IPS-15b (cell line): Measurements from ENCODE around the gene PANK2.
"Not testable (repeated sequence)": the region's sequence is repeated elsewhere in the genome, so short reads cannot be mapped to it uniquely, and the experiment has no call there.

Experiments used
- H3K27me3 ChIP-seq: one replicate; pipeline ENCODE4 v1.6.1; 2013; ENCODE audit warnings: low read length; ENCODE audit not compliant: control insufficient read depth, insufficient read depth
- H3K36me3 ChIP-seq: one replicate; pipeline ENCODE4 v1.6.1; 2013; ENCODE audit warnings: low read length; ENCODE audit not compliant: control insufficient read depth, insufficient read depth
- H3K4me1 ChIP-seq: one replicate; pipeline ENCODE4 v1.6.1; 2013; ENCODE audit warnings: mild to moderate bottlenecking, low read length; ENCODE audit not compliant: control insufficient read depth, insufficient read depth
- H3K4me3 ChIP-seq: one replicate; pipeline ENCODE4 v1.5.1; 2013; ENCODE audit warnings: low read depth, low read length
- H3K9ac ChIP-seq: one replicate; pipeline ENCODE4 v1.6.1; 2013; ENCODE audit warnings: low read depth, mild to moderate bottlenecking, low read length
- H3K9me3 ChIP-seq: one replicate; pipeline ENCODE4 v1.6.1; 2013; ENCODE audit warnings: mild to moderate bottlenecking, low read length; ENCODE audit not compliant: control insufficient read depth, insufficient read depth

PANK2 gene

DNA sequence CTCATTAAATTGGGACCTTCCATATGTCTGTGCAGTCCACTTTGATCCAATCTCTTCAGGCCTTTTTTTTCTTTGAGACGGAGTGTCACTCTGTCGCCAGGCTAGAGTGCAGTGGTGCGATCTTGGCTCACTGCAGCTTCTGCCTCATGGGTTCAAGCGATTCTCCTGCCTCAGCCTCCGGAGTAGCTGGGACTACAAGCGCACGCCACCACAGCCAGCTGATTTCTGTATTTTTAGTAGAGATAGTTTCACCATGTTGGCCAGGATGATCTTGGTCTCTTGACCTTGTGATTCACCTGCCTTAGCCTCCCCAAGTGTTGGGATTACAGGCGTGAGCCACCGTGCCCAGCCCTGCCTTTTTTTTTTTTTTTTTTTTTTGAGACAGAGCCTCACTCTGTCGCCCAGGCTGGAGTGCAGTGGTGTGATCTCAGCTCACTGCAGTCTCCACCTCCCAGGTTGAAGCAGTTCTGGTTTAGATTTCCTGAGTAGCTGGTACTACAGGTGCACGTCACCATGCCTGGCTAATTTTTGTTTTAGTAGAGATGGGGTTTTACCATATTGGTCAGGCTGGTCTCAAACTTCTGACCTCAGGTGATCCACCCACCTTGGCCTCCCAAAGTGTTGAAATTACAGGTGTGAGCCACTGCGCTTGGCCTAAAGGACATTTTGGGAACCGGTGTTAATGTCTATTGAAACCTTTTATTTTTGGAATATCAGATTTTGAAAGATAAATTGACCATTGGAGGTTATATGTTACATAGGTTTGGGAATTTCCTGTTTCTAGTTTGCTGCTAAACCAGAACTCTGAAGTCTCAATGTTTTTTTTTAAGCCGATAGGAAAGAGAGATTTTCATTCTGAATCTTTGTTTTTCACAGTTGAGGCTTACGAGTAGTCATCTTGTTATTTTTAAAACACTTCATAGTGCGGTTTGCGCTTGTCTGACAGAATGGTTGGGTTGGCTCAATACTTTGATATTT is 17.8 kb downstream of the PANK2 start:
- H3K9ac ChIP-seq, H3K27me3 ChIP-seq, H3K4me3 ChIP-seq, H3K9me3 ChIP-seq, H3K4me1 ChIP-seq: not testable (repeated sequence)
- peaks cover 33% of the 10 kb centered on the region for H3K36me3 ChIP-seq

DNA sequence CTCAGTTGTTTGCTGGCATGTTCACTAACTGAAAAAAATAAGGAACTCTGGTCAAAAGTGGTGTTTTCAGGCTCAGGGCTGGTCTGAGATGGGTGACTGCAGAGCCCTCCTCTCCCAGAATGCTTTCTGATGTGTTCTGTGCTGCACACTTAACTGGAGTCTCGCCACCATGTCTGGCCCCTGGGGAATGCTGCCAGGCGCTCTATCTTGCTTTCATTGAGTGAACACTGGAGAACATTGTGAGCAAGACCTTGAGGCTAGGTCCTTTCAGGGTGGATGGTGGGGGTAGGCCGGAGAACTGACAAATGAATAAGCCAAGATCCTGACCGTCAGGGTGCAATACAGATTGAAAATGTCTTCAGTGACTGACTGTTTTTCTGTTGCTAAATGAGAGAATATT is 19.5 kb downstream of the PANK2 start:
- Histone ChIP-seq H3K9me3 (no peaks in the 10 kb centered on the region), H3K4me3 (no peak overlapping the region), H3K9ac (no peak overlapping the region), H3K4me1 (peaks cover 2% of the 10 kb centered on the region), H3K27me3 (no peaks in the 10 kb centered on the region), H3K36me3 (peaks cover 43% of the 10 kb centered on the region)

GRCh38 chr20:3909952-3910366 is 20.8 kb downstream of the PANK2 start:
- Histone ChIP-seq H3K9me3 (no peaks in the 10 kb centered on the region), H3K4me1 (peaks cover under 1% of the 10 kb centered on the region), H3K36me3 (peaks cover 48% of the 10 kb centered on the region), H3K9ac (no peak overlapping the region), H3K4me3 (no peak overlapping the region), H3K27me3 (no peaks in the 10 kb centered on the region)

- no peak overlapping the region for H3K9ac ChIP-seq
- H3K36me3 ChIP-seq: peaks cover 46% of the 10 kb centered on the region
- H3K4me3 ChIP-seq: no peak overlapping the region
- H3K9me3 ChIP-seq: no peaks in the 10 kb centered on the region
- no peaks in the 10 kb centered on the region for H3K27me3 ChIP-seq
- no peaks in the 10 kb centered on the region for H3K4me1 ChIP-seq
Measured at GRCh38 chr20:3910853-3911252, 21.7 kb downstream of the PANK2 start.

DNA sequence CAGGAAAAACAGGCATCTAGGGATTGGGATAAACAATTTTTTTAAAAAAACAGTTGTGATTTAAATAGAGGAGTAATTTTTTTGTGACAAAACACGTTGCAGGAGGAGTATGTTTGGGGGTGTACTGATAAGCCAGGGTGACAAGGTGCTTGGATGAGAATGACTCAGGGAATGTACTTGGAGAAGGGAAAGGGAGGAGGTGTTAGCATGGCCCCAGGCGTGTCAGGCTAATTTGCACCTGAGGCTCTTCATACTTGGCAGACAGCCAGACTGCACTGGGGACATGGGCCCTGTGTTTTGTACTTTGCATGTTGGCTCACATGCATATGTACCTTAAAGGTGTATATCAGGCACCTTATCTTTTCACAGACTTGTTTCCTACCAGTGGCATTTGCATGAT is 22.8 kb downstream of the PANK2 start:
- peaks cover 52% of the 10 kb centered on the region for H3K36me3 ChIP-seq

GRCh38 chr20:3914446-3914845 is 25.3 kb downstream of the PANK2 start:
- no peaks in the 10 kb centered on the region for H3K4me1 ChIP-seq
- no peak overlapping the region for H3K4me3 ChIP-seq
- no peaks in the 10 kb centered on the region for H3K9me3 ChIP-seq
- H3K27me3 ChIP-seq: no peaks in the 10 kb centered on the region
- peaks cover 48% of the 10 kb centered on the region for H3K36me3 ChIP-seq
- no peak overlapping the region for H3K9ac ChIP-seq

More for the DNA sequence above, 22.8 kb downstream of the PANK2 start:
- H3K9ac ChIP-seq: no peak overlapping the region
- no peaks in the 10 kb centered on the region for H3K4me1 ChIP-seq
- no peak overlapping the region for H3K4me3 ChIP-seq
- no peaks in the 10 kb centered on the region for H3K27me3 ChIP-seq
- H3K9me3 ChIP-seq: no peaks in the 10 kb centered on the region

DNA sequence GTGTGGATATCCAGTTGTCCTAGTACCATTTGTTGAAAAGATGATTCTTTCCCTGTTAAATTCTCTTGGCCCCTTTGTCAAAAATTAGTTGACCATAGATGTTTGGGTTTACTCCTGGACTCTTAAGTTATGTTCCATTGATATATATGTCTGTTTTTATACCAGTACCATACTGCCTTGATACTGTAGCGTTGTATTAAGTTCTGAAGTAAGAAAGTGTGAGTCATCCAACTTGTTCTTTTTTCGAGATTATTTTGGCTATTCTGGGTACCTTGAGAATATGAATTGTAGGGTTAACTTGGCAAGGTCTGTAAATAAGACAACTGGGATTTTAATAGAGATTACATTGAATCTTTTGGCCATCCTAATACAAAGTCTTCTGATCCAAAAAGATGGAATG is 26.5 kb downstream of the PANK2 start:
- Histone ChIP-seq H3K4me1 (no peaks in the 10 kb centered on the region), H3K36me3 (peaks cover 39% of the 10 kb centered on the region), H3K9ac (no peak overlapping the region), H3K4me3 (no peak overlapping the region), H3K9me3 (no peaks in the 10 kb centered on the region), H3K27me3 (no peaks in the 10 kb centered on the region)

GRCh38 chr20:3916364-3916763 is 27.2 kb downstream of the PANK2 start:
- Histone ChIP-seq H3K9ac (no peak overlapping the region), H3K36me3 (peaks cover 37% of the 10 kb centered on the region), H3K4me3 (no peak overlapping the region), H3K27me3 (no peaks in the 10 kb centered on the region), H3K9me3 (no peaks in the 10 kb centered on the region), H3K4me1 (no peaks in the 10 kb centered on the region)

- no peak overlapping the region for H3K9ac ChIP-seq
- peaks cover 35% of the 10 kb centered on the region for H3K36me3 ChIP-seq
- no peaks in the 10 kb centered on the region for H3K4me1 ChIP-seq
Measured at GRCh38 chr20:3919352-3919751, 30.2 kb downstream of the PANK2 start.

DNA sequence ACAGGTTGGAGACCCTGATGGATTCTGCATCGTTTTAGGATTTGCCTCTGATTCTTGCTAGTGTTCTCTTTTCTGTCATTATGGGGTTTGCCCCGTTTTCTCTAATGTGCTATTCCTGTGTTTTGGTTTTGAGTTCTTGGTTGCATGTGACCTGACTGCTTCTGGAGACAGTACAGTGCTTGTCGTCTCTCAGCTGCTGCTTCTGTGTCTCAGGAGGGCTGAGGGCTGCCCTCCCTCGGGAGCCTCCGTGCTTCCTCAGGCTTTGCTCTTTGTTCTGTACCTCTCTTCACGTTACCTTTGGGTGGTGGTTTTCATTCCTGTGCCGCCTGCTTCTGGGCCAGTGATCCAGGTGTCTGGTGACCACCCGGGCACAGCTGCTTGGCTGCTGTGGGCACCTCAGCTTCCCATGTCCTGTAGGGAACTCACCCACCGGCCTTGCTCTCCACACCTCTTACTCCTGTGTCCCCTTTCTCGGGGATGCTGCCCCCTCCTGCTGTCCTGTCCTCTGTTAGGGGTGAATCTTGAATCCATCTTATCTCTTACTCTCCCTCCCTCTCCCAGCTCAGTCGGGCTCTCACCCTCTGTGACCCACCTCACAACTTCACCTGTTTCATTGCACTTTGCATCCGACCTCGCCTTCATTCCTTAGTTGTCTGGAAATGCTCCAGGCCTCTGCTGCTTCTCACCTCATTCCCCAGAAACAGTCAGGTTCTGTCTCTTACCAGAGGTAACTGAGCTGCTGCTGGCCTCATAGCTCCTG is 33.2 kb downstream of the PANK2 start:
- Histone ChIP-seq H3K27me3 (no peaks in the 10 kb centered on the region), H3K4me1 (peaks cover 5% of the 10 kb centered on the region), H3K36me3 (peaks cover 27% of the 10 kb centered on the region), H3K4me3 (no peak overlapping the region), H3K9ac (no peak overlapping the region), H3K9me3 (no peaks in the 10 kb centered on the region)

More at GRCh38 chr20:3919352-3919751, 30.2 kb downstream of the PANK2 start:
- Histone ChIP-seq H3K27me3 (no peaks in the 10 kb centered on the region), H3K4me3 (no peak overlapping the region), H3K9me3 (no peaks in the 10 kb centered on the region)

DNA sequence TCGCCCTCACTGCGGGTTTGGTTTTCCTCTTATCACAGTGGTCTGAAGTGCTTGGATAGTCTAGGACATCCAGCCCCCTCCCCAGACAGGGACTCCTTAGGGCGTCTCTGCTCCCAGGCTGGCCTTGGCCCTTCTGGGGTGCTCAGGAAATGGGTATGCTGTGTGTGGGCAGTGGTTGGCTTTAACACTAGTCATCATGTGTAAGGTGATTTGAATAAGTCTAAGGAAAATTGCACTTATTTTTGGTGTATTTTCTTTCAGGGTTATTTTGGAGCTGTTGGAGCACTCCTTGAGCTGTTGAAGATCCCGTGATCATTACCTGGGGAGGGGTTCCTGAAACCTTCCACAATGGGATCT is 33.8 kb downstream of the PANK2 start:
- H3K9ac ChIP-seq: no peak overlapping the region
- no peaks in the 10 kb centered on the region for H3K27me3 ChIP-seq
- peaks cover 27% of the 10 kb centered on the region for H3K36me3 ChIP-seq
- H3K4me1 ChIP-seq: peaks cover 9% of the 10 kb centered on the region
- H3K9me3 ChIP-seq: no peaks in the 10 kb centered on the region
- H3K4me3 ChIP-seq: no peak overlapping the region

GRCh38 chr20:3923818-3924217 is 34.6 kb downstream of the PANK2 start:
- Histone ChIP-seq H3K36me3 (peaks cover 21% of the 10 kb centered on the region), H3K4me1 (peaks cover 9% of the 10 kb centered on the region), H3K9me3 (no peaks in the 10 kb centered on the region)

More at GRCh38 chr20:3923818-3924217, 34.6 kb downstream of the PANK2 start:
- no peak overlapping the region for H3K9ac ChIP-seq
- no peaks in the 10 kb centered on the region for H3K27me3 ChIP-seq
- no peak overlapping the region for H3K4me3 ChIP-seq
